Chondrocyte (in vitro differentiated cells): ENCODE results near the gene GFI1B. TPM values are rescaled to one million over a fixed set of nuclear protein-coding genes. Genes with fewer than 3 reads are reported as not detected.
A peak's percentile ranks its signal among the peaks of the same experiment; 100 is the strongest.

Source experiments
- DNase-seq: peaks from one replicate; pipeline ENCODE4 v3.0.0; 2021; ENCODE audit warnings: mixed read lengths, low spot score
- H3K27ac Mint-ChIP-seq: one replicate; pipeline ENCODE4 v1.8.0; 2021; ENCODE audit warnings: mild to moderate bottlenecking, moderate library complexity, mixed read lengths; ENCODE audit not compliant: unreplicated experiment
- H3K27me3 Mint-ChIP-seq: 2 replicates; pipeline ENCODE4 v1.8.0; 2021; ENCODE audit warnings: low read depth, mixed read lengths
- H3K36me3 Mint-ChIP-seq: 2 replicates; pipeline ENCODE4 v1.8.0; 2021; ENCODE audit warnings: low read depth, mixed read lengths
- H3K4me1 Mint-ChIP-seq: 2 replicates; pipeline ENCODE4 v1.8.0; 2021; ENCODE audit warnings: low read depth, mild to moderate bottlenecking, mixed read lengths
- H3K4me3 Mint-ChIP-seq: one replicate; pipeline ENCODE4 v1.8.0; 2021; ENCODE audit warnings: mild to moderate bottlenecking, moderate library complexity, mixed read lengths; ENCODE audit not compliant: unreplicated experiment
- H3K9me3 Mint-ChIP-seq: 2 replicates; pipeline ENCODE4 v1.8.0; 2021; ENCODE audit warnings: low read depth, mixed read lengths
- CTCF ChIP-seq: fragments of 200-600 bp; sonication (generic); IDR thresholded peaks from 2 replicates; pipeline ENCODE4 v1.5.0; 2021; ENCODE audit warnings: antibody characterized with exemption, mild to moderate bottlenecking, moderate library complexity
- total RNA-seq: library from RNA; stranded (reverse); gene quantifications from 3 replicates; pipeline ENCODE4 v1.2.1, GENCODE V29; 2021

GFI1B gene
- total RNA-seq, 1 donor from 2014 or later: not detected

- H3K27ac Mint-ChIP-seq: no peak overlapping the region
- no peak for TF ChIP-seq CTCF
- H3K4me3 Mint-ChIP-seq: no peak overlapping the region
- no peaks in the 10 kb centered on the region for H3K4me1 Mint-ChIP-seq
- no peaks in the 10 kb centered on the region for H3K9me3 Mint-ChIP-seq
- no peaks in the 10 kb centered on the region for H3K36me3 Mint-ChIP-seq
- DNase-seq: no peak
- peaks cover 5% of the 10 kb centered on the region for H3K27me3 Mint-ChIP-seq
Measured at GRCh38 chr9:133023117-133023890, 44.8 kb downstream of the GFI1B start.

GRCh38 chr9:133026426-133026825 is 47.9 kb downstream of the GFI1B start:
- Mint-ChIP-seq H3K36me3 (peaks cover 1% of the 10 kb centered on the region), H3K9me3 (no peaks in the 10 kb centered on the region)

GRCh38 chr9:133027134-133027533 is 48.6 kb downstream of the GFI1B start:
- Mint-ChIP-seq H3K27me3 (no peaks in the 10 kb centered on the region), H3K27ac (no peak overlapping the region), H3K9me3 (no peaks in the 10 kb centered on the region), H3K4me1 (peaks cover 21% of the 10 kb centered on the region), H3K4me3 (no peak overlapping the region), H3K36me3 (peaks cover 1% of the 10 kb centered on the region)
- no peak for TF ChIP-seq CTCF
- DNase-seq: no peak

More at GRCh38 chr9:133026426-133026825, 47.9 kb downstream of the GFI1B start:
- no peak overlapping the region for H3K27ac Mint-ChIP-seq
- TF ChIP-seq CTCF: no peak
- H3K4me1 Mint-ChIP-seq: peaks cover 14% of the 10 kb centered on the region
- H3K27me3 Mint-ChIP-seq: peaks cover 1% of the 10 kb centered on the region
- no peak overlapping the region for H3K4me3 Mint-ChIP-seq
- DNase-seq: no peak

- H3K36me3 Mint-ChIP-seq: peaks cover 1% of the 10 kb centered on the region
- no peaks in the 10 kb centered on the region for H3K9me3 Mint-ChIP-seq
- no peaks in the 10 kb centered on the region for H3K27me3 Mint-ChIP-seq
- no peak for DNase-seq
- peak overlapping the region; percentile 98 for H3K4me3 Mint-ChIP-seq
- no peak overlapping the region for H3K27ac Mint-ChIP-seq
- H3K4me1 Mint-ChIP-seq: peaks cover 29% of the 10 kb centered on the region
- TF ChIP-seq CTCF: no peak
Measured at GRCh38 chr9:133028221-133028620, 49.7 kb downstream of the GFI1B start.

- no peak for DNase-seq
- peaks cover 1% of the 10 kb centered on the region for H3K36me3 Mint-ChIP-seq
Measured at GRCh38 chr9:133029994-133030316, 51.5 kb downstream of the GFI1B start.

More at GRCh38 chr9:133029994-133030316, 51.5 kb downstream of the GFI1B start:
- Mint-ChIP-seq H3K27ac (peak overlapping the region; percentile 84), H3K9me3 (no peaks in the 10 kb centered on the region), H3K4me3 (peak overlapping the region; percentile 98), H3K4me1 (peaks cover 29% of the 10 kb centered on the region), H3K27me3 (no peaks in the 10 kb centered on the region)
- no peak for TF ChIP-seq CTCF
